ENCODE results near the gene ALG9. TPM values are rescaled to one million over a fixed set of nuclear protein-coding genes. Genes with fewer than 3 reads are reported as not detected.
"Not testable (repeated sequence)": the region's sequence is repeated elsewhere in the genome, so short reads cannot be mapped to it uniquely, and the experiment has no call there.

Gene ALG9
- total RNA-seq, 2 experiments from 2014 or later = 36.4 to 36.8 TPM

- H3K36me3 Mint-ChIP-seq = no peaks in the 10 kb centered on the region
Measured at GRCh38 chr11:111782109-111782741, 89.2 kb downstream of the ALG9 start.

GRCh38 chr11:111779118-111779517 lies 92.3 kb downstream of the ALG9 start:
- Mint-ChIP-seq H3K27ac (no peak overlapping the region), H3K27me3 (no peaks in the 10 kb centered on the region), H3K4me3 (no peak overlapping the region), H3K36me3 (no peaks in the 10 kb centered on the region), H3K9me3 (no peaks in the 10 kb centered on the region), H3K4me1 (no peaks in the 10 kb centered on the region)
- no peak for DNase-seq

More at GRCh38 chr11:111782109-111782741, 89.2 kb downstream of the ALG9 start:
- Mint-ChIP-seq H3K27ac (no peak overlapping the region), H3K4me1 (no peaks in the 10 kb centered on the region), H3K9me3 (no peaks in the 10 kb centered on the region), H3K27me3 (no peaks in the 10 kb centered on the region), H3K4me3 (no peak overlapping the region)
- DNase-seq = no peak

- no peaks in the 10 kb centered on the region for H3K9me3 Mint-ChIP-seq
- no peak overlapping the region for H3K4me3 Mint-ChIP-seq
- no peak overlapping the region for H3K27ac Mint-ChIP-seq
- no peaks in the 10 kb centered on the region for H3K36me3 Mint-ChIP-seq
- DNase-seq = no peak
- no peaks in the 10 kb centered on the region for H3K27me3 Mint-ChIP-seq
- no peaks in the 10 kb centered on the region for H3K4me1 Mint-ChIP-seq
Measured at GRCh38 chr11:111778047-111778558, 93.3 kb downstream of the ALG9 start.

GRCh38 chr11:111777094-111778046 lies 94.0 kb downstream of the ALG9 start:
- Mint-ChIP-seq H3K4me1 (no peaks in the 10 kb centered on the region), H3K27ac (no peak overlapping the region), H3K27me3 (no peaks in the 10 kb centered on the region), H3K9me3 (no peaks in the 10 kb centered on the region), H3K36me3 (no peaks in the 10 kb centered on the region), H3K4me3 (no peak overlapping the region)
- DNase-seq = no peak

- H3K9me3 Mint-ChIP-seq = no peaks in the 10 kb centered on the region
Measured at GRCh38 chr11:111776398-111777093, 94.8 kb downstream of the ALG9 start.

GRCh38 chr11:111774955-111775710 lies 96.2 kb downstream of the ALG9 start:
- Mint-ChIP-seq H3K27me3 (no peaks in the 10 kb centered on the region), H3K27ac (no peak overlapping the region), H3K9me3 (no peaks in the 10 kb centered on the region), H3K4me1 (no peaks in the 10 kb centered on the region), H3K4me3 (no peak overlapping the region), H3K36me3 (no peaks in the 10 kb centered on the region)
- DNase-seq = no peak

More at GRCh38 chr11:111776398-111777093, 94.8 kb downstream of the ALG9 start:
- H3K27me3 Mint-ChIP-seq = no peaks in the 10 kb centered on the region
- no peaks in the 10 kb centered on the region for H3K4me1 Mint-ChIP-seq
- DNase-seq = no peak
- H3K27ac Mint-ChIP-seq = no peak overlapping the region
- H3K4me3 Mint-ChIP-seq = no peak overlapping the region
- H3K36me3 Mint-ChIP-seq = no peaks in the 10 kb centered on the region

GRCh38 chr11:111772535-111772934 lies 98.8 kb downstream of the ALG9 start:
- Mint-ChIP-seq H3K9me3 (no peaks in the 10 kb centered on the region), H3K4me1 (no peaks in the 10 kb centered on the region), H3K4me3 (no peak overlapping the region), H3K27me3 (no peaks in the 10 kb centered on the region), H3K27ac (no peak overlapping the region), H3K36me3 (no peaks in the 10 kb centered on the region)
- no peak for DNase-seq

GRCh38 chr11:111771205-111771604 lies 100.2 kb downstream of the ALG9 start:
- not testable (repeated sequence) for H3K4me1 Mint-ChIP-seq, H3K27me3 Mint-ChIP-seq, H3K36me3 Mint-ChIP-seq, H3K9me3 Mint-ChIP-seq, DNase-seq, H3K4me3 Mint-ChIP-seq, H3K27ac Mint-ChIP-seq

GRCh38 chr11:111770581-111771134 lies 100.7 kb downstream of the ALG9 start:
- H3K36me3 Mint-ChIP-seq = no peaks in the 10 kb centered on the region

GRCh38 chr11:111766834-111767142 lies 104.6 kb downstream of the ALG9 start:
- Mint-ChIP-seq H3K4me1 (peaks cover 33% of the 10 kb centered on the region), H3K36me3 (peaks cover 23% of the 10 kb centered on the region), H3K27me3 (no peaks in the 10 kb centered on the region), H3K9me3 (no peaks in the 10 kb centered on the region), H3K4me3 (peak overlapping the region; percentile 100), H3K27ac (peak overlapping the region; percentile 98)
- DNase-seq = no peak

More at GRCh38 chr11:111770581-111771134, 100.7 kb downstream of the ALG9 start:
- Mint-ChIP-seq H3K9me3 (no peaks in the 10 kb centered on the region), H3K4me1 (peaks cover 9% of the 10 kb centered on the region), H3K27me3 (no peaks in the 10 kb centered on the region), H3K4me3 (no peak overlapping the region), H3K27ac (no peak overlapping the region)
- no peak for DNase-seq

GRCh38 chr11:111765984-111766833 lies 105.2 kb downstream of the ALG9 start, which contains the start of gene PPP2R1B:
Gene PPP2R1B, minus strand, starts transcription at chr11:111766389. Its CDS starts 28 bp downstream, at chr11:111766361.
- no peaks in the 10 kb centered on the region for H3K27me3 Mint-ChIP-seq
- DNase-seq = peak; percentile 76
- peak within 1 kb of the TSS; percentile 100 for H3K4me3 Mint-ChIP-seq
- no peaks in the 10 kb centered on the region for H3K9me3 Mint-ChIP-seq
- H3K27ac Mint-ChIP-seq = peak within 1 kb of the TSS; percentile 98
- H3K4me1 Mint-ChIP-seq = peaks cover 33% of the 10 kb centered on the region
- peaks cover 23% of the 10 kb centered on the region for H3K36me3 Mint-ChIP-seq

GRCh38 chr11:111765320-111765983 lies 105.9 kb downstream of the ALG9 start:
- H3K27me3 Mint-ChIP-seq = no peaks in the 10 kb centered on the region

GRCh38 chr11:111764621-111765020 lies 106.8 kb downstream of the ALG9 start:
- Mint-ChIP-seq H3K4me3 (peak overlapping the region; percentile 100), H3K27ac (no peak overlapping the region), H3K4me1 (peaks cover 33% of the 10 kb centered on the region), H3K9me3 (no peaks in the 10 kb centered on the region), H3K27me3 (no peaks in the 10 kb centered on the region), H3K36me3 (peaks cover 25% of the 10 kb centered on the region)
- DNase-seq = no peak

More at GRCh38 chr11:111765320-111765983, 105.9 kb downstream of the ALG9 start:
- H3K36me3 Mint-ChIP-seq = peaks cover 25% of the 10 kb centered on the region
- peaks cover 33% of the 10 kb centered on the region for H3K4me1 Mint-ChIP-seq
- no peak for DNase-seq
- peak overlapping the region; percentile 73 for H3K27ac Mint-ChIP-seq
- peak overlapping the region; percentile 100 for H3K4me3 Mint-ChIP-seq
- H3K9me3 Mint-ChIP-seq = no peaks in the 10 kb centered on the region
